Measurements from ENCODE around the gene ONECUT3.
"Not testable (repeated sequence)": the region's sequence is repeated elsewhere in the genome, so short reads cannot be mapped to it uniquely, and the experiment has no call there.

Gene ONECUT3

GRCh38 chr19:1752757-1753728 is at the start of gene ONECUT3:
TSS of gene ONECUT3 (plus strand) at chr19:1753506. CDS start at chr19:1753663, 157 bp downstream.
- DNase-seq = no peak

GRCh38 chr19:1704339-1704738 is 49.0 kb upstream of the ONECUT3 start:
- no peak for DNase-seq

DNA sequence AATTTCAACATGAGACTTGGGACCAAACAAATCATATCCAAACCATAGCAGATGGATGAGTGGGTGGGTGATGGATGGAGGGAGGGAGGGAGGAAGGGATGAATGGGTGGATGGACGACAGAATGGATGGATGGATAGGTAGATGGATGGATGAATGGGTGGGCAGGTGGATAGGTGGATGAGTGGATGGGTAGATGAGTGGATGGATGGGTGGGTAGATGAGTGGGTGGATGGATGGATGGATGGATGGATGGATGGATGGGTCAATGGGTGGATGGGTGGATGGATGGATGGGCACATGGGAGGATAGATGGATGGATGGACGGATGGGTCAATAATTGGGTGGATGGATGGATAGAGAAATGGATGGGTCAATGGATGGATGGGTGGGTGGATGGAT is 47.9 kb upstream of the ONECUT3 start:
- no peak for DNase-seq

- not testable (repeated sequence) for DNase-seq
Observed at GRCh38 chr19:1706646-1707045, 46.7 kb upstream of the ONECUT3 start.

- no peak for DNase-seq
Observed at GRCh38 chr19:1707240-1707639, 46.1 kb upstream of the ONECUT3 start.

GRCh38 chr19:1713170-1713569 is 40.1 kb upstream of the ONECUT3 start:
- no peak for DNase-seq

DNA sequence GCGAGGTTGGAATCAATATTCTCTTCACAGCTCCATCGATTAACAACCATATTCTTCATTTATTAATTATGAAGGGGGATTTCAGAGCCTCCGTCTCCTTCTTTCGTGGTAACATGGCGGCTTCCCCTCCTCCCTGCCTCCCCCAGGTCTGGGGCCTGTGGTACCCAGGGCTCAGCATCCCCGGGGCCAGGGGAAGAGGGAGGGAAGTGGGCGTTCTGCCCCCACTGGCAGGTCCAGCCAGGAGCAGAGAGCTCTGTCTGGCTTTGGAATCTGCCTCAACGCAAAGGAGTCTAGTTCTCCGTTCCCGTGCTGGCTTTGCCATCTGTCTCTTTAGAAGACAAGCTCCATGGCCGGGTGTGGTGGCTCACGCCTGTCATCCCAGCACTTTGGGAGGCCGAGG is 37.8 kb upstream of the ONECUT3 start:
- no peak for DNase-seq

DNA sequence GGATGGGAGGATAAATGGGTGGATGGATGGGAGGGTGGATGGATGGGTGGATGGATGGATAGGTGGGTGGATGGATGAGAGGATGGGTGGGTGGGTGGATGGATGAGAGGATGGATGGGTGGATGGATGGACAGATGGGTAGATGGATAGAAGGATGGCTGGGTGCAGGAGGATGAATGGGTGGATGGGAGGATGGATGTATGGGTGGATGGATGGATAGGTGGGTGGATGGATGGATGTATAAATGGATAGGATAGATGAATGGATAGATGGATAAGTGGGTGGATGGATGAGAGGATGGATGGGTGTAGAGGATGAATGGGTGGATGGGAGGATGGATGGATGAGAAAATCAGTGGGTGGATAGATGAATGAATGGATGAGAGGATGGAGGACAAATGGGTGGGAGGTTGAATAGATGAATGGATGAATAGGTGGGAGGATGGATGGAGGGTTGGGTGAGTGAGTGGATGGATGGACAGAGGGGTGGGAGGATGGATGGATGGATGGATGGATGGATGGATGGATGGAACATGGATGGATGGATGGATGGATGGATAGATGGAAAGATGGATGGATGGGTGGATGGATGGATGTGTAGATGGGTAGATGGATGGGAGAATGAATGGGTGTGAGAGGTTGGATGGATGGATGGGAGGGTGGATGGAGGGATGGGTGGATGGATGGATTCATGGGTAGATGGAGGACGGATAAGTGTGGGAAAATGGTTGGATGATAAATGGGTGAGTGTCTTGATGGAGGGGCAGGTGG is 35.9 kb upstream of the ONECUT3 start:
- no peak for DNase-seq

GRCh38 chr19:1717970-1718264 is 35.4 kb upstream of the ONECUT3 start:
- no peak for DNase-seq

- DNase-seq = no peak
Observed at GRCh38 chr19:1718420-1719291, 34.6 kb upstream of the ONECUT3 start.

GRCh38 chr19:1719519-1719918 is 33.8 kb upstream of the ONECUT3 start:
- DNase-seq = no peak

- no peak for DNase-seq
Observed at GRCh38 chr19:1720237-1720636, 33.1 kb upstream of the ONECUT3 start.

GRCh38 chr19:1725100-1726064 is 27.9 kb upstream of the ONECUT3 start:
- DNase-seq = peak; percentile 56

- no peak for DNase-seq
Observed at GRCh38 chr19:1728816-1729567, 24.3 kb upstream of the ONECUT3 start.

- DNase-seq = no peak
Observed at GRCh38 chr19:1729568-1729925, 23.8 kb upstream of the ONECUT3 start.

DNA sequence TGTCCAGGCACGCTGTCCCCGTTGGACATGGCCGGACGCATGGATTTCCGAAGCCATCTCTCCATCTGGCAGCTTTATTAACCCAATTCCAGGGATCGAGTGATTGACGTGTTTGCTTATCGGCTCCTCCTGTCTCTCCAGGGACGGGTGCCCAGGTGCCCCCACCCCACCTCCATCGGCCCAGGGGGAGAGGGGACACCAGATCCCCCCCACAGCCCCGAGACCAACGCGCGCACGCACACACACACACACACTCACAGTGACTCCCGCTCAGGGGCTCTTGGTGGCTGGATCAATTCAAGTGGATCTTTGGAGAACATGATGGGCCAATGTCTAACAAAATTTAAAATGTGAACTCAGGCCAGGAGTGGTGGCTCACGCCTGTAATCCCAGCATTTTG is 23.1 kb upstream of the ONECUT3 start:
- no peak for DNase-seq

- no peak for DNase-seq
Observed at GRCh38 chr19:1734321-1734966, 18.9 kb upstream of the ONECUT3 start.

GRCh38 chr19:1736280-1736679 is 17.0 kb upstream of the ONECUT3 start:
- DNase-seq = no peak

DNA sequence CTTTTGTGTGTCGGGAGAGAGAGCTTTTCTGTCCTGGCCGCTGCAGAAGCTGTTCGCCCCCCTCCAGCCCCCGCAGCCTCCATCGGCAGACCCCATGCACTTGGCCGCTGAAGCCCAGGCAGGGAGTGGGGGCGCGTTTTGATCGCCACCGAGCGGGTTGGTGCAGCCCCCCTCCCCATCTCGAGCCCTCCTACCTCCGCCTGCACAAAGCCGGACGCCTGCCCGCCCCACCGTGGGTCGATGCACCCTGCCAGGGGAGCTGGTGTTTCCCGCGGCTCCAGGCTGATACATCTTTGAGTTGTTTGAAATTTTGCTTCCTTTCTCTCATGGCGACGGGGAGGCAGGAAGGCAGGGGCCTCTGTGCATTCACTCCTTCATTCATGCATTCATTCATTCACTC is 16.4 kb upstream of the ONECUT3 start:
- DNase-seq = no peak

DNA sequence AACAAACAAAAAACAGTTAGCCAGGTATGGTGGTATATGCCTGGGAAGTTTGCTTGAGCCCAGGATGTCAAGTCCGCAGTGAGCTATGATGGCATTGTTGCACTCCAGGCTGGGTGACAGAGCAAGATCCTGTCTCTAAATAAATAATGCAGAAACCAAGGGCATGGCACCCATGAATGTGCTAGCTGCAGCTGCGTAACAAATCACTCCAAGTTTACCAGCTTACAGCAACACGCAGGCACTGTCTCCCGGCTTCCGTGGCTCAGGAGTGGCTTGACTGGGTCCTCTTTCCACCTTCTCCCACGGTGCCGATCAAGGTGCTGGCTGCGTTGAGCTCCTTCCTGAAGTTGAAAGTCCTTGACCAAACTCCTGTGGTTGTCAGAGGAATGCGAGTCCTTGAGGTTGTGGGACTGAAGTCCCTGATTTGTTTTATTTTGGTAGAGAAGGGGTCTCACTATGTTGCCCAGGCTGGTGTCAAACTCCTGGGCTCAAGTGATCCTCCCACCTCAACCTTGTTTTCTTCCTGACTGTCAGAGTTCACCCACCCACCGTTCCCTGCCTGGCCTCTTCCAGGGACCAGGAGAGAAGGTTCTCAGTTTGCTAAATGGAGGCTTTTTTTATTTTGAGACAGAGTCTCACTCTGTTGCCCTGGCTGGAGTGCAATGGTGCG is 13.2 kb upstream of the ONECUT3 start:
- no peak for DNase-seq

Measured in NCI-H1105 treated with DMSO at 0.1 percent for 48 hours (cell line).